Neuronal stem cell (in vitro differentiated cells): ENCODE data around the gene CPAMD8.
A peak's percentile ranks its signal among the peaks of the same experiment; 100 is the strongest.
"Not testable (repeated sequence)": the region's sequence is repeated elsewhere in the genome, so short reads cannot be mapped to it uniquely, and the experiment has no call there.

Source experiments
- DNase-seq: peaks from one replicate; pipeline ENCODE4 v3.0.0-alpha.2; 2013; ENCODE audit warnings: low spot score
- H2AFZ ChIP-seq: one replicate; pipeline ENCODE4 v1.6.1; 2013; ENCODE audit warnings: mild to moderate bottlenecking, low read length, inconsistent platforms
- H2AK5ac ChIP-seq: 2 replicates; pipeline ENCODE4 v1.6.1; 2013; ENCODE audit warnings: low read depth, mild to moderate bottlenecking, inconsistent platforms, low read length, moderate library complexity, mixed read lengths
- H2BK120ac ChIP-seq: 2 replicates; pipeline ENCODE4 v1.6.1; 2013; ENCODE audit warnings: low read depth, mild to moderate bottlenecking, inconsistent platforms, low read length, moderate library complexity, mixed read lengths
- H2BK12ac ChIP-seq: one replicate; pipeline ENCODE4 v1.6.1; 2013; ENCODE audit warnings: low read length, inconsistent platforms
- H2BK15ac ChIP-seq: 2 replicates; pipeline ENCODE4 v1.6.1; 2013; ENCODE audit warnings: mild to moderate bottlenecking, low read length, inconsistent platforms, mixed read lengths
- H2BK5ac ChIP-seq: one replicate; pipeline ENCODE4 v1.6.1; 2013; ENCODE audit warnings: inconsistent platforms, mild to moderate bottlenecking, low read length, moderate library complexity
- H3K14ac ChIP-seq: one replicate; pipeline ENCODE4 v1.6.1; 2013; ENCODE audit warnings: low read length, inconsistent platforms
- H3K18ac ChIP-seq: 2 replicates; pipeline ENCODE4 v1.6.1; 2013; ENCODE audit warnings: low read length, inconsistent platforms
- H3K23ac ChIP-seq: 2 replicates; pipeline ENCODE4 v1.6.1; 2013; ENCODE audit warnings: low read depth, mild to moderate bottlenecking, mixed read lengths, low read length, inconsistent platforms; ENCODE audit not compliant: poor library complexity
- H3K27ac ChIP-seq: replicated peaks from 3 replicates; pipeline ENCODE4 v1.5.1; 2013; ENCODE audit warnings: low read length, inconsistent platforms
- H3K27me3 ChIP-seq, 3 experiments: 2 replicates each; pipeline ENCODE4 v1.6.1; 2013; ENCODE audit warnings: low read length in 3 of 3, mild to moderate bottlenecking in 2 of 3, inconsistent platforms in 1 of 3, low read depth in 1 of 3, mixed read lengths in 1 of 3, moderate library complexity in 1 of 3; ENCODE audit not compliant: control insufficient read depth in 3 of 3, insufficient read depth in 3 of 3
- H3K36me3 ChIP-seq, 2 donors: replicated peaks in 1 of 2; 2 replicates each; pipeline ENCODE4 v1.6.1; 2013; ENCODE audit warnings: low read length in 2 of 2; ENCODE audit not compliant: control insufficient read depth in 2 of 2, insufficient read depth in 2 of 2
- H3K4ac ChIP-seq: 2 replicates; pipeline ENCODE4 v1.6.1; 2013; ENCODE audit warnings: inconsistent platforms, mild to moderate bottlenecking, low read length, moderate library complexity
- H3K4me1 ChIP-seq, 2 donors: 1 replicate in 1 of 2; 2 replicates in 1 of 2; pipeline ENCODE4 v1.6.1; 2013; ENCODE audit warnings: low read length in 2 of 2, low read depth in 1 of 2; ENCODE audit not compliant: control insufficient read depth in 2 of 2, insufficient read depth in 1 of 2
- H3K4me2 ChIP-seq: one replicate; pipeline ENCODE4 v1.6.1; 2013; ENCODE audit warnings: mild to moderate bottlenecking, low read length, inconsistent platforms; ENCODE audit not compliant: insufficient read depth, poor library complexity, severe bottlenecking
- H3K4me3 ChIP-seq, 2 donors: 2 replicates each; pipeline ENCODE4 v1.5.1; 2013; ENCODE audit warnings: low read length in 2 of 2, mild to moderate bottlenecking in 2 of 2, inconsistent platforms in 1 of 2, moderate library complexity in 1 of 2
- H3K79me1 ChIP-seq: one replicate; pipeline ENCODE4 v1.6.1; 2013; ENCODE audit warnings: low read depth, mild to moderate bottlenecking, inconsistent platforms, low read length, moderate library complexity
- H3K9ac ChIP-seq: one replicate; pipeline ENCODE4 v1.6.1; 2013; ENCODE audit warnings: mild to moderate bottlenecking, low read depth, low read length, inconsistent platforms; ENCODE audit not compliant: poor library complexity
- H3K9me3 ChIP-seq, 2 donors: replicated peaks in 1 of 2; 2 replicates each; pipeline versions ENCODE3 to v1.6.1; 2013; ENCODE audit warnings: low read length in 2 of 2, mild to moderate bottlenecking in 2 of 2, inconsistent platforms in 1 of 2, low read depth in 1 of 2, mixed read lengths in 1 of 2, moderate library complexity in 1 of 2; ENCODE audit not compliant: control insufficient read depth in 2 of 2, insufficient read depth in 1 of 2
- H4K8ac ChIP-seq: one replicate; pipeline ENCODE4 v1.6.1; 2013; ENCODE audit warnings: low read depth, mild to moderate bottlenecking, inconsistent platforms, low read length, moderate library complexity
- H4K91ac ChIP-seq: one replicate; pipeline ENCODE4 v1.6.1; 2013; ENCODE audit warnings: low read length, low read depth, mild to moderate bottlenecking, inconsistent platforms; ENCODE audit not compliant: poor library complexity
- WGBS, 2 donors: extraction: QIAGEN DNeasy Blood & Tissue Kit; methylation state at CpG; one replicate each; pipeline ENCODE4 v1.1.7; 2013; ENCODE audit warnings: missing lambda C conversion rate in 2 of 2, mixed read lengths in 1 of 2; ENCODE audit not compliant: insufficient read length in 2 of 2, insufficient replicate concordance in 1 of 2; ENCODE audit errors: extremely low coverage in 2 of 2; 5-methylcytosine and 5-hydroxymethylcytosine counted together

CPAMD8 gene

DNA sequence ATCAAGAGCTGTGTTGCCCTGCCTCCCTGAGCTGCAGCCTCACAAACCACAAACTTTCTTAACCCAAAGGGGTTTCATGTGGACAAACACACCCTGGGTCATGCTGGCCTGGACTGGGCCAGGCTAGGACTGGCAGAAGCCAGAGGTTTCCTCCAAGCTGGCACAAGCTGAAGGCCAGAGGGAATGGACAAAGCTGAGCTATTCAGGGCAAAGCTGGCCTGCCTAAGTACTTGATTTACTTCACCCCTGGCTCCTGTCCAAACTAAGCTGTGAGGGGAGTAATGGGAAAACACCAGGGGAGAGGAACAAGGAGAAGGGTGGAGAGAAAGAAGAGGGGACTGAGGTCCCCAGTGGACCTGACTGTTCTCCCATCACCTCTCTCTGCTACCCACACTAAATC is 6.2 kb downstream of the CPAMD8 start:
- Histone ChIP-seq H2BK5ac (no peak overlapping the region), H3K9me3 (peaks cover 21 to 39% of the 10 kb centered on the region in 2 donors), H2AK5ac (no peak overlapping the region), H3K14ac (no peak overlapping the region), H3K79me1 (peaks cover 4% of the 10 kb centered on the region), H2BK120ac (no peak overlapping the region), H4K91ac (no peak overlapping the region), H2BK12ac (no peak overlapping the region), H2BK15ac (no peak overlapping the region), H2AFZ (no peak overlapping the region), H3K9ac (no peak overlapping the region), H3K18ac (no peak overlapping the region), H3K4me1 (peaks cover under 1 to 1% of the 10 kb centered on the region in 2 donors), H3K4ac (no peak overlapping the region), H3K23ac (no peak overlapping the region), H3K4me3 (no peak overlapping the region), H3K27me3 (peaks cover 0 to 3% (median 0%) of the 10 kb centered on the region in 3 experiments), H3K36me3 (peaks cover 0 to 4% of the 10 kb centered on the region in 2 donors), H4K8ac (no peak overlapping the region), H3K27ac (no peak overlapping the region), H3K4me2 (no peak overlapping the region)
- DNase-seq = no peak

DNA sequence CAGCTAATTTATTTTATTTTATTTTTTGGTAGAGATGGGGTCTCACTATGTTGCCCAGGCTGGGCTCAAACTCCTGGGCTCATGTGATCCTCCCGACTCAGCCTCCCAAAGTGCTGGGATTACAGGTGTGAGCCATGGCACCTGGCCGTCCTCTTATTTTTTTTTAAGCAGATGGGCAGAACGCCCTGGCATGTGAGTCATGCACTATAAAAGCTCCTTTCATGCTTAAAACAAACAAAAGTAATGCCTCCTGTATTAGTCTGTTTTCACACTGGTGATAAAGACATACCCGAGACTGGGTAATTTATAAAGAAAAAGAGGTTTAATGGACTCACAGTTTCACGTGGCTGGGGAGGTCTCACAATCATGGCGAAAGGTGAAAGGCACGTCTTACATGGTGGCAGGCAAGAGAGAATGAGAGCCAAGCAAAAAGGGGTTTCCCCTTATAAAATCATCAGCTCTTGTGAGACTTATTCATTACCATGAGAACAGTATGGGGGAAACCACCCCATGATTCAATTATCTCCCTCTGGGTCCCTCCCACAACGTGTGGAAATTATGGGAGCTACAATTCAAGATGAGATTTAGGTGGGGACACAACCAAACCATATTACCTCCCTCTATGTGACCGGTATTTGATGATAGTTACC is 12.3 kb downstream of the CPAMD8 start:
- WGBS, 2 donors = no CpG with 5 or more reads among the region's 9 CpGs
- not testable (repeated sequence) for H3K14ac ChIP-seq

DNA sequence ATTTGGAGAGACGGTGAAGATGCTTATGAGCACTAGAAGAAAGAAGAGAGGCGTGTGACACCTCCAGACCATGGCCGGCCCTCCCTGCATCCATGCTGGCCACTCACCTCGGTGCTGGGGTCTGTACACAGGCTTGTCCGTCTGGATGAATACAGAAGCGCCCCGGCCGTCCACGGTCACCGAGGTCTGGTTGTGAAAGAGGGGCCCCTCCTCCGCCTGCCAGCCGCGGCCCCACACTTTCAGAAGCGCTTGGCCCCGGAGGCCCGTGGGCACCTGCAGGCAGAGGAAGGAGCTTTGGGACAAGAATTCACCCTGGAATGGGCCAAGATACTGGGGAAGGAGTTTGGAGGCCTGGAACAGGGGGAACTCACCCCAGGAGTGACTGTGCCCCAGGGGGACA is 15.1 kb downstream of the CPAMD8 start:
- H3K36me3 ChIP-seq = peaks cover 3 to 12% of the 10 kb centered on the region in 2 donors
- H3K9ac ChIP-seq = no peak overlapping the region
- H2BK120ac ChIP-seq = no peak overlapping the region
- no peak overlapping the region for H2BK12ac ChIP-seq
- no peaks in the 10 kb centered on the region for H3K27me3 ChIP-seq
- no peak overlapping the region for H2BK15ac ChIP-seq
- no peak overlapping the region for H2AK5ac ChIP-seq
- peaks cover 1% of the 10 kb centered on the region for H3K79me1 ChIP-seq
- no CpG with 5 or more reads among the region's 16 CpGs for WGBS, 2 donors
- H3K27ac ChIP-seq = no peak overlapping the region
- H2AFZ ChIP-seq = no peak overlapping the region
- H3K4me3 ChIP-seq = no peak overlapping the region
- no peak overlapping the region for H3K4me2 ChIP-seq
- no peak overlapping the region for H2BK5ac ChIP-seq
- no peaks in the 10 kb centered on the region for H3K4me1 ChIP-seq
- H4K8ac ChIP-seq = no peak overlapping the region
- peak overlapping the region; percentile 21 for H3K14ac ChIP-seq
- H3K9me3 ChIP-seq = no peaks in the 10 kb centered on the region
- no peak overlapping the region for H3K23ac ChIP-seq
- H3K18ac ChIP-seq = no peak overlapping the region
- H3K4ac ChIP-seq = no peak overlapping the region
- no peak for DNase-seq
- no peak overlapping the region for H4K91ac ChIP-seq

More for the DNA sequence above, 12.3 kb downstream of the CPAMD8 start:
- H3K9me3 ChIP-seq, H2BK15ac ChIP-seq, H3K4me1 ChIP-seq, H2AK5ac ChIP-seq, H3K27ac ChIP-seq, H3K79me1 ChIP-seq, H3K23ac ChIP-seq, H3K18ac ChIP-seq, H3K36me3 ChIP-seq, H2BK120ac ChIP-seq, H3K4me3 ChIP-seq, H3K4ac ChIP-seq, H4K91ac ChIP-seq, H4K8ac ChIP-seq, DNase-seq, H2AFZ ChIP-seq, H2BK12ac ChIP-seq, H3K4me2 ChIP-seq, H3K9ac ChIP-seq, H3K27me3 ChIP-seq, H2BK5ac ChIP-seq: not testable (repeated sequence)

DNA sequence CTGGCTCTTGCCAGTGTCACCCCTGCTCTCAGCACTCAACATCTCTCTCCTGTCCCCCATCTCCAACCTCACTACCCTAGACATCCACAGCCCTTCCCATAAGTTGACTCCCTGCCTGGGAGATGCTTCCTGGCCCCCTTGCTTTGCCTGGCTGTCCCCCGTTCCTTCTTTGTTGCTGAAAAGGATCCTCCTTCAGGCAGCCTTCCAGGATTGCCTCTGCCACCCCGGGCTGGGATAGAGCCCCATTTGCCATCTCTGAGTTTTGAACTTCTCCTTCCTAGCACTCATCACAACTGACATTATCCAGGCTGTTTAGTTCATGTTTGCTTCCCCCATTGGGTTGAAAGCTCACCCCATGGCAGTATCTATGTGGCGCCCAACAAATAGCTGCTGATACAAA is 20.0 kb downstream of the CPAMD8 start:
- Histone ChIP-seq H2BK120ac (no peak overlapping the region), H2BK5ac (no peak overlapping the region), H3K4ac (no peak overlapping the region), H3K4me2 (no peak overlapping the region), H2AFZ (no peak overlapping the region), H3K9ac (no peak overlapping the region), H3K23ac (peak overlapping the region; percentile 73), H4K8ac (no peak overlapping the region), H3K27me3 (no peaks in the 10 kb centered on the region), H2BK12ac (no peak overlapping the region), H3K4me1 (no peaks in the 10 kb centered on the region), H3K9me3 (no peaks in the 10 kb centered on the region), H3K79me1 (peaks cover 2% of the 10 kb centered on the region), H3K4me3 (peak overlapping the region in 1 of 2 donors; percentile 43), H3K14ac (no peak overlapping the region), H4K91ac (no peak overlapping the region), H3K36me3 (peaks cover 3 to 15% of the 10 kb centered on the region in 2 donors), H2AK5ac (no peak overlapping the region), H3K18ac (no peak overlapping the region), H3K27ac (no peak overlapping the region), H2BK15ac (no peak overlapping the region)
- WGBS, 2 donors = no CpG with 5 or more reads among the region's 3 CpGs
- no peak for DNase-seq
